Measurements from ENCODE around the gene LRRK2.

DNA sequence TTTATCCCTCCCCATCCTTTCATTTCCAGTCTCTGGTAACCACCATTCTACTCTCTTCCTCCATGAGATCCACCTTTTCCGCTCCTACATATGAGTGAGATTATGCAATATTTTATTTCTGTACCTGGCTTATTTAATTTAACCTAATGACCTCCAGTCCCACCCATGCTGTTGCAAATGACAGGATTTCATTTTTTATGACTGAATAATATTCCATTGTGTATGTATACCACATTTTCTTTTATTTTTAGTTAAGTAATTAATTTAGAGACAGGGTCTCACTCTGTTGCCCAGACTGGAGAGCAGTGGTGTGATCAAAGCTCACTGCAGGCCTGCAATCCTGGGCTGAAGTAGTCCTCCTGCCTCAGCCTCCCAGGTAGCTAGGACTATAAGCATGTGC lies 2.6 kb downstream of the LRRK2 start:
- TF ChIP-seq, protein P1, sequence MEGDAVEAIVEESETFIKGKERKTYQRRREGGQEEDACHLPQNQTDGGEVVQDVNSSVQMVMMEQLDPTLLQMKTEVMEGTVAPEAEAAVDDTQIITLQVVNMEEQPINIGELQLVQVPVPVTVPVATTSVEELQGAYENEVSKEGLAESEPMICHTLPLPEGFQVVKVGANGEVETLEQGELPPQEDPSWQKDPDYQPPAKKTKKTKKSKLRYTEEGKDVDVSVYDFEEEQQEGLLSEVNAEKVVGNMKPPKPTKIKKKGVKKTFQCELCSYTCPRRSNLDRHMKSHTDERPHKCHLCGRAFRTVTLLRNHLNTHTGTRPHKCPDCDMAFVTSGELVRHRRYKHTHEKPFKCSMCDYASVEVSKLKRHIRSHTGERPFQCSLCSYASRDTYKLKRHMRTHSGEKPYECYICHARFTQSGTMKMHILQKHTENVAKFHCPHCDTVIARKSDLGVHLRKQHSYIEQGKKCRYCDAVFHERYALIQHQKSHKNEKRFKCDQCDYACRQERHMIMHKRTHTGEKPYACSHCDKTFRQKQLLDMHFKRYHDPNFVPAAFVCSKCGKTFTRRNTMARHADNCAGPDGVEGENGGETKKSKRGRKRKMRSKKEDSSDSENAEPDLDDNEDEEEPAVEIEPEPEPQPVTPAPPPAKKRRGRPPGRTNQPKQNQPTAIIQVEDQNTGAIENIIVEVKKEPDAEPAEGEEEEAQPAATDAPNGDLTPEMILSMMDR (IDR thresholded peaks at IDR 0.05; ENCODE audit: borderline replicate concordance, extremely low read depth, low read length, poor library complexity, severe bottlenecking): no peak
- TF ChIP-seq EZH2 (IDR thresholded peaks at IDR 0.05; ENCODE audit: borderline replicate concordance, low read depth, low read length, severe bottlenecking): no peak
